T follicular helper cell (primary cell): ENCODE data around the gene LSR.
A peak's percentile ranks its signal among the peaks of the same experiment; 100 is the strongest.
"Not testable (repeated sequence)": the region's sequence is repeated elsewhere in the genome, so short reads cannot be mapped to it uniquely, and the experiment has no call there.

Source experiments
- DNase-seq: peaks from one replicate; pipeline ENCODE4 v3.0.0-alpha.2; 2020; ENCODE audit warnings: low read depth

Gene LSR

DNA sequence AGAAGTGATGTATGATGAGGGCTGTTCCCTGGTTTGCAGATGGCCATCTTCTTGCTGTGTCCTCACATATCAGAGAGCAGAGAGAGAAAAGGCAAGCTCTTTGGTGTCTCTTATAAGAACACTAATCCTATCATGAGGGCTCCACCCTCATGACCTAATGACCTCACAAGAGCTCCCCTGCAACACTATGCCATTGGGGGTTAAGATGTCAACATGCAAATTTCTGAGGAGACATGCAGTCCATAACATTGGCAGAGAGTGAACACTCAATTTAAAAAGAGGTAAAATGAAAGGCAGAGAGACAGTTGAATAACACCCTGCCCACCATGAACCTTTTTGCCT lies 31.2 kb upstream of the LSR start:
- DNase-seq: no peak

DNA sequence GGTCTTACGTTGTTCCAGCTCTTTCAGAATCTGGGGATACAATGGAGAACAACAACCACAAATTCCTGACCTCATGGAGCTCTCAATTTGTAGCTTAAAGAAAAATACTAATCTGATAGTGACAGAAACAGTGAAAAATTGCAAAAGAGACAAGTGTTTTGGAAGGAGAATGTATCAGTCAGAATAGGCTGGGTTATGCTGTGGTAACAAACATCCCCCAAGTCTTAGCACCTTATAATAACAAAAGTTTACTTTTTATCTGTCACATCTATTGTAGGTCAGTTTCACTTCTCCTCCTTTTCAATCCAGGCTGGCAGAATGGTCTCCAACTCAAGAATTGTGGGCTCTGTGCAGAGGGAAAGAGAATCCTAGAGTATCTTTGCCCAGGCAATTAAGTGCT lies 29.8 kb upstream of the LSR start:
- no peak for DNase-seq

DNA sequence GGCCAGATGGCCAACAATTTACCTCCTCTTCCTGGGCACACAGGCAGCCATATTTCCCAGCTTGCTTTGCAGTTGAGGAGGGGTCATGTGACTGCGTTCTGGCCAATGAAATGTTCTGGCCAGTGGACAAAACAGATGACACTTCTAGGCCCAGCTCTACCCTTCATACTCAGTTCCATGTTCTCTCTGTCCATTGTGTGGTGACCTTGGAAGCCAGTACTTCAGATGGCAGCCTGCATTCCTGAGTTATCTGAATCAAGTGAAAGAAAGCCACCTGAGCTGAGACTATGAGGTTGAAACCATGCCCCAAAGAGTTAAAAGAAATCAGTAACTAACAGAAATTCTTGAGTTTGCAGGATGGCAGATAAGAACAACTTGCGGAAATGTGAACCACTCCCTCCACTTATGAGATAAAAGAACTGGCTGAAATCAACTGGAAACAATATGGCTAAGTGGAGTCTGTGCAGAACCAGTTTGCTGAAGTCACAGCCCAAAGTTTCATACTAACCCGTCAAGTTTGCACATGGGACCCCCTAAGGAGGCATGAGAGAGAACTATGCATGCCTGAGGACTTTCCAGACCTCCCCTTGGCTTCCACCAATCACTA lies 28.4 kb upstream of the LSR start:
- no peak for DNase-seq

DNA sequence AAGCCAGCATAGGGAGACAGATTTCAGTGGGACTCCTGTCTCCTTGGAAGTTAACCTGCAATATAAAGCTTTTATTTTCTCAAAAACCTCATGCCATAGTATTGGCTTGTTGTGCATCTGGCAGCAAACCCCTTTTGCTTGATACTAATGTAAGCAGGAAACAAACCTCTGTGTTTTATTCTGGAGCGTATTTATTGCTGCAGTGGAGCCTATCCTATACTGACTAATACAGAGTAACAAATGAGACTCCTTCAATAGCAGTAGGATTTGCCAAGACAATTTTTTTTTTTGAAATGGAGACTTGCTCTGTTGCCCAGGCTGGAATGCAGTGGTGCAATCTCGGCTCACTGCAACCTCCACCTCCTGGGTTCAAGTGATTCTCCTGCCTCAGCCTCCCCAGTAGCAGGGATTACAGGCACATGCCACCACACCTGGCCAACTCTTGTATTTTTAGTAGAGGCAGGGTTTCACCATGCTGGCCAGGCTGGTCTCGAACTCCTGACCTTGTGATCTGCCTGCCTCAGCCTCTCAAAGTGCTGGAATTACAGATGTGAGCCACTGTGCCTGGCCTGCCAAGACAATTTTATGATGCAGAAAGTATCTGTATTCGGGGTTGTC lies 27.7 kb upstream of the LSR start:
- not testable (repeated sequence) for DNase-seq

DNA sequence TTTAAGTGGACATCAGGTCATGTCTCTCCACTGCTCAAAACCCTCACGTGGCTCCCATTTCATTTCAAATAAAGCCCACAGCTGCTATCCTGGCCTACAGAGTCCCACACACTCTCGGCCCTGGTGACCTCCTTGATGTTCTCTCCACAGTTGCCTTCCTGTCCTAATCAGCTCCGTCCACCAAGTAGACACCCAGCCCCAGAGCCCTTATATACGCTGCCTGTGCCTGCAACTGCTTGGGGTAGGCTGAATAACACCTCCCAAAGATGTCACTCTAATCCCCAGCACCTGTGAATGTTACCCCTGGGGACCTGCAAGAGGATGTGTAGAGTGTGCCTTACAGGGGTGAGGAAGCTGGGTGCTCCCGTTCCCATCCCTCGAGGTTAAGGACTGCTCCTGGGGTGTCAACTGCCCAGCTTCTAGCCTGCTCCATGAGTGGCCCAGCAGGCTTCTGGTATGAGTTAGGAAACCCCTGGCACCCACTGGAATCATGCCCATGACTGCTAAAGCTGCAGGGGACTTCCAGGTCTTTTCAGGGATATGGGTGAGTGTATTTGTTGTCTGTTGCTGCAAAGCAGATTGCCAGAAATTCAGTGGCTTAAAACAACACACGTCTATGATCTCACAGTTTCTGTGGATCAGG lies 26.3 kb upstream of the LSR start:
- no peak for DNase-seq

DNA sequence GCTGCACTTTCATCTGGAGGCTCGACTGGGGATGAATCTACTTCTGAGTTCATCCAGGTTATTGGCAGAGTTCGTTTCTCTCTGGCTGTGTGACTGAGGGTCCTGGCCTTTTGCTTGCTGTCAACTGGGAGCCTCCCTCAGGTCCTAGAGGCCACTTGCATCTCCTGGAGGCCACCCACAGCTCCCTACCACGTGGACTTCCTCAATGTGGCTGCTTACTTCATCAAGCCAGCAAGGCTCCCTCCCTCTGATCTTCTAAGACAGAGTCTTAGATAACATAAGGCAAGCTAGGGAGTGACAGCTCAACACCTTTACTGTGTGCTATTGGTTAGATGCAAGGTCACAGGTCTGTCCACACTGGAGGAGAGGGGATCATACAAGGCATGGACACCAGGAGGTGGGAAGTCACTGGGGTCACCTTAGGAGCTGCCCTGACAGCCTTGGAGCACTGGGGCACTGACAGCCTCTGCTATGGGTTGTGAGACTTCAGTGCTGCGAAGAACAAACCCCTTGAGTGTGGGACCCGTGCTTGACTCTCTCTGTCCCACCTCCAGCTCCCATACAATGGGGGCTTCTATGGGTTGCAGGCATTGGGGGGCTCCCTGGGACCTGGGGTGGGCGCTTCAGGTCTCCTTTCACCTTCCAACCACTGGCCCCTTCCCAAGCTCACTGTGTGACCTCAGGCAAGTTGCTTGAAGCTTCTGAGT lies 25.6 kb upstream of the LSR start:
- DNase-seq: no peak

DNA sequence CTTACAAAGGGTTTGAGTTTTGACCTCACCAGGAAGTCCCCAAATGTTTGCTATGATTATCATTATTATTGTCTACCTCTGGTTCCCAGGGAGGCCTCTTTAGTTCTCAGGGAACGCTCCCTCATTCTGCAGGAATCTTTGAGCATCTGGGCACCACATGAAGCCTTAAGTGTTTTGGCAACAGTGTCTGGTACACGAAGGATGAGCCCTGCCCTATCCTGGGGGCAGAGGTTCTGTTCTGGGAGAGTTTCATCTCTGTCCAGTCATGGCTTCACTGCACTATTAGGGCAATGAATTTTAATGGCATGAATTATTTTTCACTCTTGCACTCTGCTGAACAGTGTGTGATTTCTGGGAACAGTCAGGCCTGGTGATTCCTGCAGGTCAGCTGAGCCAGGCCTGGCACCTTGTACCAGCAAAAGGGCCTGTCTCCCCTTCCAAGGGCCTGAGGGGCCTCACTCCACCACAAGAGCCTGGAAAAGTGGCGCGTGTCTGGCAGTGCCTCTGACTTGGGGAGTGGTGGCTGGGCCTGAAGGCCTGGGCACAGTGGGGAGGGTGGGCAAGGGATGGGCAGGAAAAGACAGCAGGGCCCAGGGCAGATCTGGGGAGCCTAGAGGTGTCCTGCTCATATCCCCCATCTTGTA lies 24.8 kb upstream of the LSR start:
- DNase-seq: no peak

DNA sequence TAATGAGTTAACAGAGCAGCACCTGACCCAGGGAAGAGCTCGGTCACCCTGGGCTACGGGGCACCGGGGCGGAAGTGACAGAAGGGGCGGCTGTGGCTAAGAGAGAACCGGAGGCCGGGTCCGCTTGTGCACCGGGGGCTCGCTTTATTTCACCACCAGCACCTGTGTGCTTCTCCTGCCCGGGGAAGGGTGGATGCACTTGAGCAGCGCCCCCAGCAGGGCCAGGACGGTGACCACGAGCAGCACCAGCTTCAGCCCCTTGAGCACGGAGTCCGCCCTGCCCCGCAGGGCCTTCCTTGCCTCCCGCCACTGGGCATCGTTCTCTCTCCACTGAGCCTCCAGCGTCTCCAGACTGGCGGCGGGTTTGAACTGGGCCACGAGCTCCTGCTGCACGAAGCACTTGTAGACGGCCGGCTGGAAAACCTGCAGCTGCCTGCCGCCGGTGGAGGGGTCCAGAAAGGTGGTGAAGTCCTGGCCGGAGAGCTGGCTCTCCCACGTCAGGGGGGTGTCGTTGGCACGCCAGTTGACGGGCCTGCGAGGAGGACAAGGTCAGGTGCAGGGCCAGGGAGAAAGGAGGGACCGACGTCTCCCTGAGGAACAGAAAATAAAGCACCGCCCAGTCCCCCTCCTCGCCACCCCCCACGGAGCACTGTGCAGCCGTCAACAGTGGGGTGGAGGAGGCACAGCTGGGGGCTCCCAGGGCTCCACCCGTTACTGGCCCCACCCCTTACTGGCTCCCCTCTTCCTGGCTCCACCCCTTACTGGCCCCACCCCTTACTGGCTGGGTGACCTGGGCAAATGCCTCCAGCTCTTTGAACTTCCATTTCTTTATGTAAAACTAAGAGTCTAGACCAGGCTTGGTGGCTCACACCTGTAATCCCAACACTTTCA lies 23.9 kb upstream of the LSR start:
- no peak for DNase-seq

DNA sequence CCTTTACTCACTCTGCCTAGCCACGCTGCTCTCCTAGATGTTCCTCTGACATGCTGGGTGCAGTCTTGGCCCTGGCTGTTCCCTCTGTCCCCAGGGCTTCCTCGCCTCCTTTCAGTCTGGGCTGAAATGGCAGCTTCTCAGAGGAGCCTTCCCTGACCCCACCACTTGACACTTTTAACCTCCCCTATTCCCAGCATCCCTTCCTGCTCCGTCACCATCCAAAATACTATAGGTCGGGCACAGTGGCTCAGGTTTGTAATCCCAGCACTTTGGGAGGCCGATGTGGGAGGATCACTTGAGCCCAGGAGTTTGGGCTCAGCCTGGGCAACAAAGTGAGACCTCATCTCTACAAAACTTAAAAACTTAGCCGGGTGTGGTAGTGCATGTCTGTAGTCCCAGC lies 22.9 kb upstream of the LSR start:
- DNase-seq: no peak

DNA sequence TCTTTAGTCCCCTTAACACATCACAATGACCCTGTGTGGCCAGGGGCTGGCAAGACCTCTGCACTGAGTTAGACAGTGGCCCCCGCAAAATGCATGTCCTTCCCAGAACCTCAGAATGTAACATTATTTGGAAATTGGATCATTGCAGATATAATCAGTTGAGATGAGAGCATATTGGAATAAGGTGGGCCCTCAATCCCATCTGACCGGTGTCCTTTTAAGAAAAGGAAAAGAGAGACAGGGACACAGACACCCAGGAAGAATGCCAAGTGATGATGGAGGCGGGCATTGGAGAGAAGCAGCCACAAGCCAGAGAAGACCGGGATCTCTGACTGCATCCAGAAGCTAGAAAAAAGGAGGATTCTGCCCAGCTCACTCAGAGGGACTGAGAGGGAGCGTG lies 22.1 kb upstream of the LSR start:
- DNase-seq: no peak

DNA sequence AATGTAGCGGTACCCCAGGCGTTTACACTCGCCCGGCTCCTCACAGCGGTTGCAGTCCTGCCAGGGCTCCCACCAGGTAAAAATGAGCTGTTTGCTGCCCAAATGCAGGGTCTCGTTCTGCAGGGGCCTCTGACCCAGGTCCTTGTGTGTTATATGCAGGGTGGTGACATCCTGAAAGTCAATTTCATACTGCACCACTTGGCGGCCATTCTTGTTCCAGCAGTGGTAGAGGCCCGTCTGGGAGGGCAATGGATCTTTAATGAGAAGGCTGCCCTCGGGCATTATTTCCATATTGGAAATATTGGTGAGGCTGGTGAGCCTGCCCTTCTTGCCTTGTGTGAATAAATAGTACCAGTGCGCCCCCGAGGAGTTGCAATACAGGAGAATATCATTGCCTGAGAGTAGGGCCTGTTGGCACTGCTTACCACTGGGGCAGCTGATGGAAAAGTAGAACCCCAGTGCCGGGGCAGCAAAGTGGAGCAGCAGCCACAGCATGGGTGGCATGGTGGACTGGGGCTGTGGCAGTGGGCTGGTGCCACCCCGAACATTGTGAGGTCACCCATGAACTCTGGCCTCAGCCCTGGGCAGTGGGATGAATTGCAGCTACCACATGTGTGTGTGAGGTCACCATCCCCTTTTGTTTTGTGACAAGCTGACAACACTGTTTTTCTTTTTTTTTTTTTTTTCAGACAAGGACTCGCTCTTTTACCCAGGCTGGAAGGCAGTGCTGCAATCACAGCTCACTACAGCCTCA lies 20.4 kb upstream of the LSR start, which contains the start of gene FAM187B:
TSS of gene FAM187B (minus strand) at position 563 of the 754 bp plus-strand sequence. CDS start at position 504, 59 bp downstream.
- no peak for DNase-seq

DNA sequence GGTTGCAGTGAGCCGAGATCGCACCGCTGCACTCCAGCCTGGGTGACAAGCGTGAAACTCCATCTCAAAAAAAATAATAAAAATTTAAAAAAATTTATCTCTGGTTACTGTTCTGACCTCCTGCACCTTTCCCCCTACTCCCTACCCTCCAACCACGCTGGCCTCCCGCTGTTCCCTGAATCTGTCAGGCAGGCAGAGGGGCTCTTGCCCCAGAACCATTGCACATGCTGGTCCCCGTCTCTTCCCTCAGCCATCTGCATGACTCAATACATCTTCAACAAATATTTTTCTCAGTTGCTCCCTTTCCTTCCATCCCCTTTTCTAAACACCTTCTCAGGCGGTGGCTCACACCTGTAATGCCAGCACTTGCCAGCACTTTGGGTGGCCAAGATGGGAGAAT lies 19.2 kb upstream of the LSR start:
- no peak for DNase-seq

DNA sequence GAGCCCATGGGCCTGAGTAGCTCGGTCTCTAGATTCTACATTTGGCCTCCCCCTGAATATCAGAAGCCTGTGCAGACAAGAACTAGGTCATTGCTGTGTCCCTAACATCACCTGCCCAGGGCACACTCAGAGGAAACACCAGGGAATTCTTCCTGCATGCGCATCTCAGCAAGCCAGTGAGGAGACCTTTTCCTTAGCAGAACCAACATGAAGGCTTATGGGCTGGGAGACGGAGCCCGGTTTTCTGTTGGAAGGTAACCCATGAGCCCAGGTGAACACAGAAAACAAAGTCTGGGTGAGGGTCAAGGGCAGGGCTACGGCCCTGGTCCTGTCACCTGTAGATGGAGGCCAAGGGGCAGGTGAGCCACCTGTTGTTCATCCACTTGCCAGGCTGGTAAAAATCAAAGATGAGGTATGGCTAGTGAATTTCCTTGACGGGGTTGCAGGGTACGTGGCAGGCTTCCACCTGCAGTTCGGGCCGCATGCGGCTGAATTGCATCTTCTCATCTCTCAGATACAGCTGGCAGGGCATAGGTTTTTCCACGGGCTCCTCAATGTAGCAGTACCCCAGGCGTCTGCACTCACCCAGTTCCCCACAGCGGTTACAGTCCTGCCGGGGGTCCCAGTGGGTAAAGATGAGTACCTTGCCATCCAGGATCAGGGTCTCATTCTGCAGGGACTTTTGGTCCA lies 16.7 kb upstream of the LSR start:
- DNase-seq: no peak

DNA sequence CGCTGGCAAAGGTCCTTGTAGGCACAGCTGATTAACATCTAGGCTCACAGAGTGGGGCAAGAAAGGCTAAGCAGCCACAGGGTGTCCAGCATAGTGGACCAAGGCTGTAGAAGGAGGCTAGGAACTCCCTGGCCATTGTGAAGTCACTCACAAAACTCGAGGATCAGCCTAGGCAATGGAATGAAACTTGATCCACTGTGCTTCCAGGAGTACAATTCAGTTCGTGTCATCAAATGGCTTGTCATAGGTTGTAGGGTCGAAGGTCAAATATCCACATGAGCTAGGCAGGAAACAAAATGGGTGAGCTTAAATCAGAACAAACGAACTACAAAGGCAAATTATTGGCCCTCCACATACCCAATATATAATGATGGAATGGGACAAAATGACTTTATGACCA lies 15.9 kb upstream of the LSR start:
- no peak for DNase-seq

DNA sequence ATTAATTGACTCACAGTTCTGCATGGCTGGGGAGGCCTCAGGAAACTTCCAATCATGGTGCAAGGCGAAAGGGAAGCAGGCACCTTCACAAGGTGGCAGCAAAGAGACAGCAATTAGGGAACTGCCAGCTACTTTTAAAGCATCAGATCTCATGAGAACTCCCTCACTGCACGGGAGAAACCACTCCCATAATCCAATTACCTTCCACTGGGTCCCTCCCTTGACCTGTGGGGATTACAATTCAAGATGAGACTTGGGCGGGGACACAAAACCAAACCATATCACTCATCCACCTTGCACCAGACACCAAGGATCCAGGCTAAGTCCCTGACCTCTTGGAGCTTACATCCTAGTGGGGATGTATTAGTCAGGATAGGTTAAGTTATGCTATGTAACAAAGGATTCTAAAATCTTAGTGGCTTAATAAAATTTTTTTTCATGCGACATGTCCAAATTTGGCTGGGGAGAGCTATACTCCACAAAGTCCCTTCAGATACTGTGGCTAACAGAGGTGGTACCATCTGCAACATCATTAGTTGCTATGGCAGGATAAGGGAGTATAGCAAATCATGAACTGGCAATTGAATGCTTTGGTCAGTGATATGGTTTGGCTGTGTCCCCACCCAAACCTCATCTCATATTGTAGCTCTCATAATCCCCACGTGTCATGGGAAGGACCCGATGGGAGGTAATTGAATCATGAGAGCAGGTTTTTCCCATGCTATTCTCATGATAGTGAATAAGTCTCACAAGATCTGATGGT lies 12.0 kb upstream of the LSR start:
- DNase-seq: no peak

DNA sequence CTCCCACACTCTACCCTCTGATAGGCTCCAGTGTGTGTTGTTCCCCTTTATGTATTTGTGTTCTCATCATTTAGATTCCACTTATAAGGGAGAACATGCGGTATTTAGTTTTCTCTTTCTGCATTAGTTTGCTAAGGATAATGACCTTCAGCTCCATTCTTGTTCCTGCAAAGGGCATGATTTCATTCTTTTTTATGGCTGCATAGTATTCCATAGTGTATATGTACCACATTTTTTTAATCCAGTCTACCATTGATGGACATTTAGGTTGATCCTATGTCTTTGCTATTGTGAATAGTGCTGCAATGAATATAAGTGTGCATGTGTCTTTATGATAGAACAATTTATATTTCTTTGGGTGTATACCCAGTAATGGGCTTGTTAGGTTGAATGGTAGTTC lies 9.2 kb upstream of the LSR start:
- DNase-seq: not testable (repeated sequence)

DNA sequence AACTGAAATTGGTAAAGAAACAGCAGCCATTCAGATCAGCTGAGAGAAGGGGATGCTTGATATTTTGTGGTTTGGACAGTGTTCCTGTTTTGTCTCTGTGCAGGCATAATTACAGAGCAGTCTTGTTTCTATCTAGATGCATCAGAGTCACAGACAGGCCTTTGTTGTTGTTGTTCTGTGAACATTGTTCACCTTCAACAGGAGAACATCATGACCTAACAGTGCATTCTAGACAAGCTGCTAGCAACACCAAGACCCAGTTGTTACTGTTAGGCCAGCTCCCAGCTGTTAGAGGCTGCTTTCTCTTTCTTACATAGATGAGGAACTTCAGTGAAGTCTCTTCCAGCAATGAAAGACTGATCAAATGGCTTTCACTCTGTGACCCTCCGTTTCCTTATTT lies 8.5 kb upstream of the LSR start:
- DNase-seq: peak; percentile 25

DNA sequence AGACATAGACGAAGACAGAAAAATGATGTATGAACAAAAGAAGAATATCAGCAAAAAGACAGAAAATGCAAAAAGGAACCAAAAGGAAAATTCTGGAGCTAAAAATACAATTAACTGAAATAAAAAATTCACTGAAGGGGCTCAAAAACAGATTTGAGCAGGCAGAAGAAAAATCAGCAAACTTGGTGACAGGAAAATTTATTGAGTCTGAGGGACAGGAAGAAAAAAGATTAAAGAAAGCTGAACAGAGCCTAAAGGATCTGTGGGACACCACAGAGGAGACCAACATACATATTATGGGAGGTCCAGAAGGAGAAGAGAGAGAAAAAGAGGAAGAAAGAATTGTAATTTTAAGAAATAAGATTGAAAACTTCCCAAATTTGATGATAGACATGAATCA lies 7.4 kb upstream of the LSR start:
- no peak for DNase-seq

DNA sequence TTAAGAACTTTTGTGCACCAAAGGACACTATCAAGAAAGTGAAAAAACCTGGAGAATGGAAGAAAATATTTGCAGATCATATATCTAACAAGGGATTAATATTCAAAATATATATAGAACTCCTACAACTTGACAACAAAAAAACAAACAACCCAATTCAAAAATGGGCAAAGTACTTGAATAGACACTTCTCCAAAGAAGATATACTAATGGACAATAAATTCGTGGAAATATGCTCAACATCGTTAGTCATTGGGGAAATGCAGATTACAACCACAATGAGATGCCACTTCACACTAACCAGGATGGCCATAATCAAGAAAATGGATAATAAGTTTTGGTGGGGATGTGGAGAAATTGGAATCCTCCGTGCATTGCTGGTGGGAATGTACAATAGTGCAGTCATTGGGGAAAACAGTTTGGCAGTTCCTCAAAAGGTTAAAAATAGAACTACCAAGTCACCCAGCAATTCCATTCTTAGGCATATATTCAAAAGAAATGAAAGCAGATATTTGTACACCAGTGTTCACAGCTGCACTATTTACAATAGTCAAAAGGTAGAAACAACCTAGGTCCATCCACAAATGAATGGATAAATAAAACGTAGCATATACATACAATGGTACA lies 2.2 kb upstream of the LSR start:
- DNase-seq: no peak
